SH-SY5Y (cell line): ENCODE data around the gene SYAP1.

Experiments used
- GATA2 ChIP-seq: IDR thresholded peaks from 2 replicates; pipeline ENCODE4 v1.6.1; 2011; ENCODE audit warnings: mild to moderate bottlenecking, low read depth, low read length
- GATA3 ChIP-seq: IDR thresholded peaks from 2 replicates; pipeline ENCODE4 v1.6.1; 2011; ENCODE audit warnings: low read depth, mild to moderate bottlenecking, low read length, moderate library complexity

DNA sequence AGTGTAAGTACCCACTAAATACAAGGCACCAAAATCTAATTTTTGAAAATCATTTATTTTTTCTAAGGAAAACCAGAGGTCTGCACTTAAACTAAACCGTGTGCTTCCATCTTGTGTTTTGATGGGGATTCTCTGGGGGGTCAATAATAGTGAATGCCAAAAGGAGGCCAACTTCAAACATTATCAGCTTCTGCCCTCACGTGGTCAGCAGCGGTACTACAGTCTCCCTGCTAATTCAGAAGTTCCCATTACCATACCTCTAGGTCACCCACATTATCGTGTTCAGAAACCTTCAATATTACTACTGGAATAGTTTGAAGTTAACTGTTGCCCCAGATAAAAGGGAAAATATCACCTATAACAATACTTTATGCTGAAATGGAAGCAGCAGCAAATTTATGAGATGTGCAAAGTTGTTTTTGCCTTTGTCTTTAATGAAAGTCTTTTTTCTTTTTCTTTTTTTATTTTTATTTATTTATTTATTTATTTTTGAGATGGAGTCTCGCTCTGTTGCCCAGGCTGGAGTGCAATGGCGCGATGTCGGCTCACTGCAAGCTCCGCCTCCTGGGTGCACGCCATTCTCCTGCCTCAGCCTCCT is 24.2 kb upstream of the SYAP1 start:
- TF ChIP-seq GATA3 = no peak
- no peak for TF ChIP-seq GATA2
